SW 1271 (cell line): ENCODE data around the gene MEAF6.
"Not testable (repeated sequence)": the region's sequence is repeated elsewhere in the genome, so short reads cannot be mapped to it uniquely, and the experiment has no call there.

ENCODE experiments used
- DNase-seq, 2 experiments: peaks; one replicate each; lab custom pipeline; 2025; lab: John Stamatoyannopoulos, UW

Gene MEAF6

DNA sequence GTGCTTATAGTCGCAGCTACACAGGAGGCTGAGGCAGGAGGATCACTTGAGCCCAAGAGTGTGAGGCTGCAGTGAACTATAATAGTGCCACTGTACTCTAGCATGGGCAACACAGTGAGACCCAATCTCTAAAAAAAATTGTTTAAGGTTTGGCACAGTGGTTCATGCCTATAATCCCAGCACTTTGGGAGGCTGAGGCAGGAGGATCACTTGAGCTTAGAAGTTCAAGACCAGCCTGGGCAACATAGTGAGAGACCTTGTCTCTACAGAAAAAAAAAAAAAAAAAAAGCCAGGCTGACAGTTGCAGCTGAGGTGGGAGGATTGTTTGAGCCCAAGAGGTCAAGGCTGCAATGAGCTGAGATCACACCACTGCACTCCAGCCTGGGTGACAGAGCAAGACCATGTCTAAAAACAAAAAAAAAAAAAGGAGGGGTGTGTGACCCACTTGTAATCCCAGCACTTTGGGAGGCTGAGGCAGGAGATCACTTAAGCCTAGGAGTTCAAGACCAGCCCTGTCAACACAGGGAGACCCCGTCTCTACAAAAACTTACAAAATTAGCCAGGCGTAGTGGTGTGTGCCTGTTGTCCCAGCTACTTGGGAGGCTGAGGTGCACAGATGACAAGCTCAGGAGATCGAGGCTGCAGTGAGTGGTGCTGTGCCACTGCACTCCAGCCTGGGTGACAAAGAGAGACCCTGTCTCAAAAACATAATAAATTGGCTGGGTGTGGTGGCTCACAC is 18.0 kb upstream of the MEAF6 start:
- DNase-seq: not testable (repeated sequence)

DNA sequence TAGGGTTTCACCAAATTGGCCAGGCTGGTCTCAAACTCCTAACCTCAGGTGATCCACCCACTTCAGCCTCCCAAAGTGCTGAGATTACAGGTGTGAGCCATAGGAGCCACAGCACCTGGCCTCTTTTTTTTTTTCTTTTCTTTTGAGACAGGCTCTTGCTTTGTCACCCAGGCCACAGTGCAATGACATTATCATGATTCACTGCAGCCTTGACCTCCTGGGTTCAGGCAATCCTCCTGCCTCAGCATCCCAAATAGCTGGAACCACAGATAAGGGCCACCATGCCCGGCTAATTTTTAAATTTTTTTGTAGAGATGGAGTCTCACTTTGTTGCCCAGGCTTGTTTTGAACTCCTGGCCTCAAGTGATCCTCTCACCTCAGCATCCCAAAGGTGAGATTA is 15.3 kb upstream of the MEAF6 start:
- not testable (repeated sequence) for DNase-seq

DNA sequence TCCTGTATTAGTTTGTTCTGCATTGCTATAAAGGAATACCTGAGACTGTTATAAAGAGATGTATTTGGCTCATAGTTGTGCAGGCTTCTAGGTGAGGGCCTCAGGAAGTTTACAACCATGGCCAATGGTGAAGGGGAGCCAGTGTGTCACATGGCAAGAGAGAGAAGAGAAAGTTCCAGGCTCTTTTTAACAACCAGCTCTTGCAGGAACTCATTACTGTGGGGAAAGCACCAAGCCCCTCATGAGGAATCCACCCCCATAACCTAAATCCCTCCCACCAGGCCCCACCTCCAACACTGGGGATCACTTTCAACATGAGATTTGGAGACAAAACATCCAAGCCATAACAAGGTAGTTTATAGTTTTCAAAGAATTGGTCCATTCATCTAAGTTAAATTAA is 5.0 kb upstream of the MEAF6 start:
- DNase-seq: no peak

DNA sequence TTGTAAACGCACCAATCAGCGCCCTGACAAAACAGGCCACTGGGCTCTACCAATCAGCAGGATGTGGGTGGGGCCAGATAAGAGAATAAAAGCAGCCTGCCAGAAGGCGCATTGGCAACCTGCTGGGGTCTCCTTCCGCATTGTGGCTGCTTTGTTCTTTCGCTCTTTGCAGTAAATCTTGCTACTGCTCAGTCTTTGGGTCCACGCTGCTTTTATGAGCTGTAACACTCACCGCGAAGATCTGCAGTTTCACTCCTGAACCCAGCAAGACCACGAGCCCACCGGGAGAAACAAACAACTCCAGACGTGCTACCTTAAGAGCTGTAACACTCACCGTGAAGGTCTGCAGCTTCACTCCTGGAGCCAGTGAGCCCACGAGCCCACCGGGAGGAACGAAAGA is 4.4 kb upstream of the MEAF6 start:
- not testable (repeated sequence) for DNase-seq

DNA sequence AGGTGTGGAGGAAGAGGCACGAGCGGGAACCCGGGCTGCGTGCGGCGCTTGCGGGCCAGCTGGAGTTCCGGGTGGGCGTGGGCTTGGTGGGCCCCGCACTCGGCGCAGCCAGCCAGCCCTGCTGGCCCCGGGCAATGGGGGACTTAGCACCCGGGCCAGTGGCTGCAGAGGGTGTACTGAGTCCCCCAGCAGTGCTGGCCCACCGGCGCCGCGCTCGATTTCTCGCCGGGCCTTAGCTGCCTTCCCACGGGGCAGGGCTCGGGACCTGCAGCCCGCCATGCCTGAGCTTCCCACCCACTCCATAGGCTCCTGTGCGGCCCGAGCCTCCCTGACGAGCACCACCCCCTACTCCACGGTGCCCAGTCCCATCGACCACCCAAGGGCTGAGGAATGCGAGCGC is 3.7 kb upstream of the MEAF6 start:
- DNase-seq: not testable (repeated sequence)

DNA sequence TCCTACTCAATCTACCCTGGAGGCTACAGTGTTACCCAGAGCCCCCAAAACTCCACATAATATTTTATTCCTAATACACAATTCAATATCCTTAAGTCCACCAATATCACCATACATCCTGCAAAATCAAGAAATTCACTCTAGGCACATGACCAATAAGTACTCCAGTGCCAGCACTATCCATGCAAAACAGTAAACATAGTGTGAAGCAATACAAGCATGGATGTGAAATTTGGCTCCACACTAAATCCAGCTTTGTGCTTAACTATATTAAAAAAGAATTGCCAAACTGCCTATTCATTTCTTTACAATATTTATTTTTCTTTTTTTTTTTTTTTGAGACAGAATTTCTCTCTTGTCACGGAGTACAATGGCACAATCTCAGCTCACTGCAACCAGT is 3.0 kb upstream of the MEAF6 start:
- DNase-seq: no peak

DNA sequence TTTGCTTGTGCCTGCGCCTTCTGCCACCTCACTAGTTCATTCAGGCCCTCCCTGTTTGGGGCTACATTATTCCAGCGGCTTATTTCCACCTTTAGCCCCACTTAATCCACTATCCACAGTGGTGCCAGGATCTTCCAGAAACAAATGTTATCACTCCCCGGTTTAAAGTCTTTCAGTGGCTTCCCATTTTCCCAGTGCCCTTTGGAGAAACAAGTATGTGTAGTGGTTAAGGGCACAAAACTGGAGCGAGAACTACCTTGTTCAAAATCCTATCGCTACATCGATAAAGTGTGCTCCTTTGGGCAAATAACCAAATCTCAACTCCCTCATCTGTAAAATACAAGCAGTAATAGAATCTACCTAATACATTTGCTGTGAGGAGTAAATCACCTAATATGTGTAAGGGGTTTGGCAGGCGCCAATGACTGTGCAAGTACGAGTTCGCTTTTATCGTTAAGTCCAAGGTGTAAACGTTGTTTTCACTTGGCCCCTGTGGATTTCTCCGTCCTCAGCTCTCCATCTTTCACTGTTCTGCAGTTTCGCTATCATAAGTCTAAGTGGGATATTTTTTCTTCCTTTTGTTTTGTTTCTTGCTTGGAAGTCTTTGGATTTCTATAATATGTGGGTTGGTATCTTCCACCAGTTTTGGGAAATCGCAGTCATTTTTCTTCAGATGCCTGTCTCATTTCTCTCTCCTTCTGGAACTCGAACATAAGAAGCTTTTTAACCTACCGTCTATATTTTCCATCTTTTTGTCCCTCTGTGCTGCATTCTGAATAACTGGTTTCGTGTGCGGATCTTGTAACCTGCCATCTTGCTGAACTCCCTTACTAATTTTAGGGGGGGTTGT is 844 bp upstream of the MEAF6 start:
- DNase-seq: no peak

DNA sequence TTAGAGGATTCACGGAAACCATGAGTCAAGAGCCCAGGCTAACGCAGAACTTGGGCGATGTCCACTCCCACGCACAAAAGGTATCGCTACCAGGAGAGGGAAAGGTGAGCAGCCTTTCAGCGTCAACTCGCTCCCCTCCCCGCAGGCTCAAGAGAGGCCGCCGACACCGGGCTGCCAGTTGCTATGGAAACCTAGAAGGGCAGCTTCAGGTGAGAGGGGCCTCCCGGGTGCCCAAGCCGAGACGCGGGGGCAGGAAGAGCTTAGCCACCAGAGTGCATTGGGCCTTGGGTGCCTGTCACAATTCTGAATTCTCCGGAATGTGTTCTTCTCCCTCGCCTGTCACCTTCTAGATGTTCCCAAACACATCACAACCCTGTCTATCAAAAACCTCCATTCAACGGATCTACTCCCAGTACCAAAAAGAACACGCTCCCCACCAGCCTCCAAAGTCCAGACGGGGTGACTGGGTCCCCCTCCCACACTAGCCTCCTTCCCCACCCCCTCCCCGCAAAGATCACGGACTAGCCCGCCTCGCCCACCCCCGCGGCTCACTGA is 694 bp downstream of the MEAF6 start:
- no peak for DNase-seq

DNA sequence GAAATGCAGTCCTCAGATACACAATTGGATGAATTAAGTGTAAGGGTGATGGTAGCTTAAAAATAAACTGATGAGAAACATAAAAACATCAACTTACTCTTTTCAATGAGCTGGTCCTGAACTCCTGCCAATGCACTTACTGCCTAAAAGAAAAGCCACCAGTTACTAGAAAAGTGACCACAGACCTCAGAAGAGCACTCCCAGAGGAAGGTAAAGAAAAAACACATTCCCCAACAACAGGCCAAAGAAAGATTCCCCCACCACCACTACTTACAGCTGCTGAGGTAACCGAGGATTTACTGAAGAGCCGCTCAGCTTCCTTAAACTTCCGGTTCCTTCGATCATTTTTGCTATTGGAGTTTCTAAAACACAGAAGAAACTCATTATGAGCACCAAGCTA is 5.4 kb downstream of the MEAF6 start:
- peak; percentile 8 to 54 for DNase-seq

DNA sequence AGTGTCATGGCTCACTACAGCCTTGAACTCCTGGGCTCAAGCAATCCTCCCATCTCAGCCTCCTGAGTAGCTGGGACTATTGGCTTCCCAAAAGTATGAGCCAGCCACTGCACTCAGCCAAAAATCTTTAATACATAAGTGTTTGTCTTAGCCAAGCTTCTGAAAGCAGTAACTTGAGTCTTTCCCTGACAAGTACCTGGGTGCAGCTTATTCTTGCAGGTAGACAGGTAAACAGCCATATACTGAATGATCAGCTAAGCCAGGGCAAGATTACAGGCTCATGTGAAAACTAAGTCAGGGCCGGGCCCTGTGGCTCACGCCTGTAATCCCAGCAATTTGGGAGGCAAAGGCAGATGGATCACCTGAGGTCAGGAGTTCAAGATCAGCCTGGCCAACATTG is 7.8 kb downstream of the MEAF6 start:
- no peak for DNase-seq

DNA sequence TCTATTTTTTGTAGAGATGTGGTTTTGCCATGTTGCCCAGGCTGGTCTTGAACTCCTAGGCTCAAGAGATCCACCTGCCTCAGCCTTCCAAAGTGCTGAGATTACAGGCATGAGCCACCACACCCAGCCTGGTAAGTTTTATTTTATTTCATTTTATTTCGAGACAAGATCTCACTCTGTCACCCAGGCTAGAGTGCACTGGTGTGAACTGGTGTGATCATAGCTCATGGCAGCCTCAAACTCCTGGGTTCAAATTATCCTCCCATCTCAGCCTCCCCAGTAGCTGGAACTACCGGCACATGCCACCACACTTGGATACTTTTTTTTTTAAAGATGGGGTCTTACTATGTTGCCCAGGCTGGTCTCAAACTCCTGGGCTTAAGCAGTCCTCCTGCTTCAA is 11.8 kb downstream of the MEAF6 start:
- not testable (repeated sequence) for DNase-seq

DNA sequence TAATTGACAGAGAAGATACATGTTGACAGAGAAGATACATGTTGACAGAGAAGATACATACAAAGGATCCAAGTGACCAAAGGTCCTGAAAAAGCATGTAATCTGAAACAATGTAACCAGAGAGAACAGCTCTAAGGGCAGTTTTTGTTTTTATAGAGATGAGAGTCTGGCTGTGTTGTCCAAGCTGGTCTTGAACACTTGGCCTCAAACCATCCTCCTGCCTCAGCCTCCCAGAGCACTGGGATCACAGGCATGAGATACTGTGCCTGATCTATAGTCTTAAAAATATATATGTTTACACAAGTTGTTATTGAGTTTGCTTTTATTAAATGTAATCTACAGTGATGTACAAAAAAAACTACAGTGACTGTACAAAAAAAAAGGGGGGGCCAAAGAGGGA is 12.5 kb downstream of the MEAF6 start:
- no peak for DNase-seq

DNA sequence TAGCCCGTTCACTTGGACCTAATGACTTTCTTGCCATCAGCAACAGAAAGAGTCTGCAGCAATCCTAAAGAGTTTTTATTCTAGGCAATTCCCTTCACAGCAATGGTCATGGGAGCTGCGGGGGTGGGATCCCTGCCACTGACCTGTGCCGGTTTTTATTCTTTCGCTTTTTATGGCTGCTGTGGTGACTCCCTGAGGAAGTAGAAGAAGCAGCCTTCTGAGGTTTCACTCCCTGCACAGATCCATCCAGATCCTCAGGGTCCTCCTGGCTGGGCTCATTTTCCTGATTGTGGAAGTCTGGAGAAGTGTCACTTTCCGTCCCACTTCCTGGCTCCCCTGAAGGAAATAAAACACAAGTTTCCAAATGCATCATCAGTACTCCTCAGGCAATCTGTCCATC is 12.9 kb downstream of the MEAF6 start:
- DNase-seq: no peak

DNA sequence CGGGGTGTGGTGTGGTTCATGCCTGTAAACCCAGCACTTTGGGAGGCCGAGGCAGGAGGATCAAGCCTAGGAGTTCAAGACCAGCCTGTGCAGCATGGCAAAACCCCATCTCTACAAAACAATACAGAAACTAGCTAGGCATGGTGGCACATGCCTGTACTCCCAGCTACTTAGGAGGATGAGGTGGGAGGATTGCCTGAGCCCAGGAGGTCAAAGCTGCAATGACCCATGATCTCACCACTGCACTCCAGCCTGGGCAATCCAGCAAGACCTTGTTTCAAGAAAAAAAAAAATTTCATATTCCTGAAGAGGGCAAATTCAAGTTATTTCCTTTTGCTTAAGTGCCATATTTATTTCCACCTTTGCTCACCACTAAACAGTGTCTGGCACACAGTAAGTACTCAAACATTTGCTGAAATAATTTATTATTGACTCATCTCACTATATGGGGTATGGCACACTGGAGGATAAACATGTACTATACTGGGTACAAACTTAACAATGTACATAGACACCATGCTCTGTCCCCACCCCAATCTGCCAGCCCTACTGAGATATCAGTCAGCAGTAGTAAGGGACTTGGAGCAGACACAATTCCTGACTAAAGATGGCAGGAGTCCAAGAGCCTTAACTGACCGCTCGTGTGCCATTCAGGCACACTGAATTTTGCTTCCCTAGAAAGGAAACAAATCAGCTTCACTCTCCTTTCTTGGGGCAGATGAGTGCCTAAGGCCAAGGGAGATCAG is 15.5 kb downstream of the MEAF6 start:
- no peak for DNase-seq

DNA sequence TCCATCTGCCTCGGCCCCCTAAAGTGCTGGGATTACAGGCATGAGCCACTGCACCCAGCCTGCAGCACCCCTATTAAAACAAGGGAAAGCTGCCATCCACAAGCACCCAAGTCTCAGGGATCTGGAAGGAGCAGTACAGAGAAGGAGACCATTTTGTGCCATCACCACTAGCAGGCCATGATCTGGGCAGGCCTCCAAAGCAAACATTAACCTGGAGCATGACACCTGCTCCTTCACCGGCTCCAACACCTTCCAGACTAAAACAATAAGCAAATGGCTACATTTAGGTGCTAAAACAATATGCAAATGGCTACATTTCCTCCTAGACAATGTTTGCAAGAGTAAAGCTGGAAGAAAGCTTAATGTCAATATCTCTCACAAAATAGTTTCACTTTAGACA is 16.7 kb downstream of the MEAF6 start:
- no peak for DNase-seq

DNA sequence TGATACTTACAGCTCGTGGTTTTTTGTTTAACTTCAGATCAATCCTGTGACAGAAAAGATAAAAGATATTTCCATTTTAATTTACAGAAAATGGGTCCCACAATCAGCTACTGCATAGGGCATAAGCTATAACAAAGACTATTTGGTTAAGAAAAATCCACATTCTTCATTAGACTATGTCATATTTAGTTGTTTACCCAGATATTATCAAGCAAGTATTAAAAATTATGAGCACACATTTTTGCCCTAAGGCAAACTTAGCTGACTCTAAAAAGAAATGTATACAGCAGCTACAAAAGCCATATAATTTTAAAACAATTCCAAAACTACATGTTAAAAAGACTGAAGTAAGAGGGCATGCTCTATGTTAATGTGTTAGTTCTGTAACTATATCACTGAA is 18.7 kb downstream of the MEAF6 start:
- DNase-seq: no peak

DNA sequence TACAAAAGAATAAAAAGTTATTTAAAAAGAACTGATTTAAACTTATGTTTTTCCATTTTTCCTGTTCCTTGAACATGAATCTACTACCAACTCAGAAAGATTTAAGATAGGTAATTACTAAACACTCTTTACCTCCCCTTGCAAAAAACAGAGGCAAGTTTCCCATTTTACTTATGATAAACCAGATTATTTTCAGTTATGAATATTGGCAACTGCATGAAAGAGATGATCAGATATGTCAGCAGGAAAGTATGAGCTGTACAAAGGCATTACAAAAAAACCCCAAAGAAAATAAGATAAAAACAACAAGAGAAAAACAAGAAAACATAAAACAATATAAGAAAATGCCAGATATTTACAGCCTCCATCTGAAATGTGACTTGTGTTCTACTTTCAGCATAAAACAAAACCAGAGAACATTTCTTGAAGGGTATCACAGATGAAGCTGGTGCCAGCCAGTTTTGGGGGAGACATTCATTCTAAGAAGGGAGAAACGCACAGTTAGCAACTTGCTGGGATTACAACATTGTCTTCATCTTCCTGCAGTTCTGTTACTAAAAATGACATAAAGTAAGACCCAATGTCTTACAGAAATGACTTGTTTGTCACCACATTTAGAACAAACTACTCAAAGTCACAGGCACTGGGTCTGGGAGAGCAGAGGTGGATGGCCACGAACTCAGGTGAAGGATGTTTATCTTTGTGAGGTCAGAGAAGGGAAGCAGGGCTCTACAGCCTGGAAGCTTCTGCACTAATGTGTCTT is 21.0 kb downstream of the MEAF6 start:
- no peak for DNase-seq

DNA sequence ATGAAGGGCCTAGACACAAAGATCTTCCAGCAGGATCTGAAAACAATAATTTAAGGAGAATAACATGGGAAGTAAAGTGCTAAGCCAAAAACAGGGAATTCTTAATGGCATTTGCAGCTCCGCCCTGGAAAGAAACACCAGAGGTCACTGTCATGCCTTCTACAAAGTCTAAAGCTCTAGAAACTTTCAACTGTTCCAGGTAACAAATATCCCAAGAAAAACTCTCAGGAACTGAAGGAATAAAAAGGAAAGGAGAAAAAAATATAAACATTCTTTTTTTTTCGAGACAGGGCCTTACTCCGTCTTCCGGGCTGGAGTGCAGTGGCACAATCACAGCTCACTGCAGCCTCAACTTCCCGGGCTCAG is 27.0 kb downstream of the MEAF6 start:
- no peak for DNase-seq

DNA sequence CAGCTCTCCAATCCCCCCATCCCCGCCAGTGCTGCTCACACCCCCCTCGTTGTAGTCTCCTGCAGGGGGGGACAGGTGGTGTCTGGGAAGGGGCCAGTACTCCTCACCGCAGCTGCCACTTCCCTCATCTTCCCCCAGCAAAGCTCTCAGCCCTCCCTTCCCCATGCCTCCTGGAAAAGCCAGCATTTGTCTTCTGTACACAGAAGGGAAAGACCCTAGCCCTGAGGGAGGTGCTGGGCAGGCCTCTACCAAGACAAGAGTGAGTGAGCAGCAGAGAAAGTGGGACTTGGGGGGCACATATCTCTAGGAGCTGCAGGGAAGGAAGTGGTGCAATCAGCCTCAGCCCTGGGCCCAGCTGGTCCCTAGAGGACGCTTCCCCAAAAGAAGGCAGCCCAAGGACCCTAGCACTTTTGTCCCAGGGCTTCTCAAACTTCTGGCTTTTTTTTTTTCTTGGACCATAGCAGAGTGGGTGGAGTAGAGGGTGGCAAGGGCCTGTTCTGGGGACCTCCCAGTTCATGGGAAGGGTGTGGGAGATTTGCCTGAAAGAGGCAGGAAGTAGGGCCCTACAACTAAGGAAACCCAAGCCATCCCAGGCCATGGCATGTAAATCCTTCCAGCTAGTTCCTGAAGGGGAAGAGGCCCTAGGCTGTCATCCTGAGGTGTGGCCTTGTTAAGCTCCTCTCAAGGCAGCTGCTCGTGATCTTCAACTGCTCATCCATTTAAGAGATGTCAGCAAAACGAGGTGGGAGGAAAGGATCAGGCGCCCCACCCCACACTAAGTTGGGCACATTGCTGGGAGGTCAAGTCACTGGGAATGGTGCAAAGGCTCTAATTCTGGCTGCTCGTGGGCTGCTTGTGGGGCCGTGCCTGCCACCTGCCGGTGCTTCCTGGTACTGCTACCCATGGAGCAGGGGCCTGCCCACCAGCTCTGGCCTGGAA is 27.6 kb downstream of the MEAF6 start:
- peak in 1 of 2 experiments; percentile 54 for DNase-seq

DNA sequence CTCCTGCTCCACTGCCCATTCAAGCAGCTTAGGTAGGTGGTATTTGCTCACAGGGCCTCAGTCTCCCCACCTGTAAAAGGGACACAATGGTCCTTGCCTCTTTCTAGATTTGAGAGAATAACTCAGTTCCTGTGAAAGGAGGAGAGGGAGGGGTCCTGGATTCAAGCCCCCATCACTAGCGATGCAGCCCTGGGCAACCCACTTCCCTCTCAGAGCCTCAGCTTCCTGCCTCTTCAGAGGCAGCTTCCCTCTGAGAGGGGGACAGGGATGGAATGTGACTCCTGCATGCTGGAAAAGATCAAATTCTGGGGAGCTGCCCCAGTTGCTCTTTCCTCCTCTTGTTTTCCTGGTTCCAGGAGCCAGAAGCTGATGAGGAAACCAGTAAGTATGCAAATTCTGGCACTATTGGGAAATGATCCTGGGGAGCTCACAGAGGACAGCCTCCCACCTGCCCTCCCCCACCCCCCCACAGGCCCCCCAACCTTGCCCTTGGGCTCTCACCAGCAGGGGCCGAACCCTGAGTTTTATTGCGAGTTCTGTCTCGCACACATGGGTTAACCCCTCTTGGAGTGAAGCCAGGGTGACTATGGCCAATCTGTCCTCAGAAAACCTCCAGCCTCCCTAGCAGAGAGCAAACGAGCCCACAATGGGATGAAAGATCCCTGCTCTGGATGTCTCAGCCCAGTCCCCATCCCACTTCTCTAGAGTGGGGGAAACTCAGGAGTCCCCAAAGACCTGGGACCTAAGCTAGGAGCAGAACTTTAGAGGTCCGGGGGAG is 28.5 kb downstream of the MEAF6 start:
- no peak for DNase-seq
